WTC11 (cell line): ENCODE measurements around the gene AHRR. TPM values are rescaled to one million over a fixed set of nuclear protein-coding genes. Genes with fewer than 3 reads are reported as not detected.

Source experiments
- ATAC-seq: fragments of 200-7000 bp; cut with Tn5 transposase; 2 replicates; pipeline ENCODE4 v1.10.0; 2021; ENCODE audit warnings: mild to moderate bottlenecking, moderate library complexity
- CTCF ChIA-PET: fragments of 300-600 bp; sonication (Branson Sonifier 250); formaldehyde crosslinking; loops from one replicate; lab custom pipeline; 2021; ENCODE audit warnings: antibody characterized with exemption; lab: Charles Lee
- POLR2A ChIA-PET: fragments of 350-600 bp; sonication (Branson Sonifier 250); formaldehyde crosslinking; loops from one replicate; lab custom pipeline; 2021; ENCODE audit warnings: antibody characterized with exemption; lab: Charles Lee
- DNase-seq: peaks from one replicate; pipeline ENCODE4 v3.0.0; 2021; ENCODE audit warnings: low spot score
- H3K27ac Mint-ChIP-seq: 2 replicates; pipeline ENCODE4 v1.8.0; 2021; ENCODE audit warnings: mixed read lengths
- H3K27me3 Mint-ChIP-seq: 2 replicates; pipeline ENCODE4 v1.8.0; 2021; ENCODE audit warnings: low read depth, mild to moderate bottlenecking, moderate library complexity, mixed read lengths
- H3K36me3 Mint-ChIP-seq: 2 replicates; pipeline ENCODE4 v1.8.0; 2021; ENCODE audit warnings: mixed read lengths
- H3K4me1 Mint-ChIP-seq: 2 replicates; pipeline ENCODE4 v1.8.0; 2022; ENCODE audit warnings: mixed read lengths
- H3K4me3 Mint-ChIP-seq: 2 replicates; pipeline ENCODE4 v1.8.0; 2021; ENCODE audit warnings: mild to moderate bottlenecking, moderate library complexity, mixed read lengths
- H3K9me3 Mint-ChIP-seq: 2 replicates; pipeline ENCODE4 v1.8.0; 2021; ENCODE audit warnings: mixed read lengths
- ATF2 ChIP-seq: sonication (generic); formaldehyde crosslinking; IDR thresholded peaks from 2 replicates; pipeline ENCODE4 v1.8.1; 2022; ENCODE audit warnings: low read depth, missing genetic modification reagents, borderline replicate concordance
- ELF4 ChIP-seq: sonication (generic); formaldehyde crosslinking; IDR thresholded peaks from 2 replicates; pipeline ENCODE4 v1.8.1; 2022; ENCODE audit warnings: low read depth, mild to moderate bottlenecking, moderate library complexity, missing genetic modification reagents
- EMX1 ChIP-seq: fragments of 250-450 bp; sonication (Bioruptor Pico); IDR thresholded peaks from 2 replicates; pipeline ENCODE4 v1.8.0; 2021; ENCODE audit warnings: mild to moderate bottlenecking
- ESRRA ChIP-seq: sonication (generic); formaldehyde crosslinking; IDR thresholded peaks from 2 replicates; pipeline ENCODE4 v1.8.1; 2022; ENCODE audit warnings: mild to moderate bottlenecking, missing genetic modification reagents, borderline replicate concordance
- ETV6 ChIP-seq: sonication (generic); formaldehyde crosslinking; IDR thresholded peaks from 2 replicates; pipeline ENCODE4 v1.8.1; 2022; ENCODE audit warnings: mild to moderate bottlenecking, missing genetic modification reagents
- FOXJ3 ChIP-seq: sonication (generic); formaldehyde crosslinking; IDR thresholded peaks from 2 replicates; pipeline ENCODE4 v1.9.0; 2021; ENCODE audit warnings: missing genetic modification reagents, mild to moderate bottlenecking, borderline replicate concordance
- IRF2 ChIP-seq: sonication (generic); formaldehyde crosslinking; IDR thresholded peaks from 2 replicates; pipeline ENCODE4 v1.8.0; 2022; ENCODE audit warnings: low read depth, missing genetic modification reagents, borderline replicate concordance
- MAX ChIP-seq: sonication (generic); formaldehyde crosslinking; IDR thresholded peaks from 2 replicates; pipeline ENCODE4 v1.8.0; 2022; ENCODE audit warnings: mild to moderate bottlenecking, missing genetic modification reagents
- MXD4 ChIP-seq: fragments of 250-450 bp; sonication (Bioruptor Pico); IDR thresholded peaks from 2 replicates; pipeline ENCODE4 v1.8.0; 2021; ENCODE audit warnings: mild to moderate bottlenecking, moderate library complexity, borderline replicate concordance
- MYBL2 ChIP-seq: sonication (generic); formaldehyde crosslinking; IDR thresholded peaks from 2 replicates; pipeline ENCODE4 v1.8.1; 2023; ENCODE audit warnings: mild to moderate bottlenecking, moderate library complexity, missing genetic modification reagents
- NR1H2 ChIP-seq: sonication (generic); formaldehyde crosslinking; IDR thresholded peaks from 2 replicates; pipeline ENCODE4 v1.9.0; 2021; ENCODE audit warnings: mild to moderate bottlenecking, moderate library complexity, missing genetic modification reagents
- SMAD3 ChIP-seq: sonication (generic); formaldehyde crosslinking; IDR thresholded peaks from 2 replicates; pipeline ENCODE4 v1.8.0; 2022; ENCODE audit warnings: missing genetic modification reagents, mild to moderate bottlenecking, borderline replicate concordance
- ZBTB21 ChIP-seq: sonication (generic); formaldehyde crosslinking; IDR thresholded peaks from 2 replicates; pipeline ENCODE4 v1.8.1; 2023; ENCODE audit warnings: mild to moderate bottlenecking, missing genetic modification reagents, borderline replicate concordance
- ZNF121 ChIP-seq: sonication (generic); formaldehyde crosslinking; IDR thresholded peaks from 2 replicates; pipeline ENCODE4 v1.8.0; 2023; ENCODE audit warnings: missing genetic modification reagents
- ZNF317 ChIP-seq: sonication (generic); formaldehyde crosslinking; IDR thresholded peaks from 2 replicates; pipeline ENCODE4 v1.8.1; 2023; ENCODE audit warnings: low read depth, mild to moderate bottlenecking, moderate library complexity, missing genetic modification reagents, borderline replicate concordance
- total RNA-seq: library from RNA; stranded (reverse); gene quantifications from 3 replicates; pipeline ENCODE4 v1.2.3, GENCODE V29; 2021
- TF ChIP-seq, protein P1 (sequence below): fragments of 250-450 bp; sonication (Bioruptor Pico); IDR thresholded peaks from 2 replicates; pipeline ENCODE4 v2.1.2; 2022; ENCODE audit warnings: mild to moderate bottlenecking, moderate library complexity
- TF ChIP-seq, protein P2 (sequence below): sonication (generic); formaldehyde crosslinking; IDR thresholded peaks from 2 replicates; pipeline ENCODE4 v1.8.1; 2022; ENCODE audit warnings: mild to moderate bottlenecking, moderate library complexity, missing genetic modification reagents
- TF ChIP-seq, protein P3 (sequence below): sonication (generic); formaldehyde crosslinking; IDR thresholded peaks from 2 replicates; pipeline ENCODE4 v1.8.1; 2023; ENCODE audit warnings: mild to moderate bottlenecking, missing genetic modification reagents, moderate library complexity
- TF ChIP-seq, protein P4 (sequence below): sonication (generic); formaldehyde crosslinking; IDR thresholded peaks from 2 replicates; pipeline ENCODE4 v1.8.1; 2022; ENCODE audit warnings: mild to moderate bottlenecking, missing genetic modification reagents, moderate library complexity, borderline replicate concordance
- TF ChIP-seq, protein P5 (sequence below): sonication (generic); formaldehyde crosslinking; IDR thresholded peaks from 2 replicates; pipeline ENCODE4 v1.8.0; 2023; ENCODE audit warnings: mild to moderate bottlenecking, missing genetic modification reagents

AHRR gene
- total RNA-seq, 1 experiment from 2014 or later = 4.5 TPM

- CTCF ChIA-PET = interaction anchor here (1.0 to 8.8 kb wide), 24 partner anchors 9 to 242 kb away, joined by 3 to 73 read pairs (median 8); partner anchors contain the start of gene AHRR
- H3K4me3 Mint-ChIP-seq = no peak overlapping the region
- H3K36me3 Mint-ChIP-seq = peaks cover 3% of the 10 kb centered on the region; the same call in 1 of the 2 replicates
- DNase-seq (no peak), ATAC-seq (no peak)
- H3K27me3 Mint-ChIP-seq = no peaks in the 10 kb centered on the region
- peaks cover 4% of the 10 kb centered on the region; the same call in 1 of the 2 replicates for H3K4me1 Mint-ChIP-seq
- H3K27ac Mint-ChIP-seq = no peak overlapping the region
- TF ChIP-seq ELF4 (CRISPR knock-in tag) = no peak
- TF ChIP-seq, protein P1, sequence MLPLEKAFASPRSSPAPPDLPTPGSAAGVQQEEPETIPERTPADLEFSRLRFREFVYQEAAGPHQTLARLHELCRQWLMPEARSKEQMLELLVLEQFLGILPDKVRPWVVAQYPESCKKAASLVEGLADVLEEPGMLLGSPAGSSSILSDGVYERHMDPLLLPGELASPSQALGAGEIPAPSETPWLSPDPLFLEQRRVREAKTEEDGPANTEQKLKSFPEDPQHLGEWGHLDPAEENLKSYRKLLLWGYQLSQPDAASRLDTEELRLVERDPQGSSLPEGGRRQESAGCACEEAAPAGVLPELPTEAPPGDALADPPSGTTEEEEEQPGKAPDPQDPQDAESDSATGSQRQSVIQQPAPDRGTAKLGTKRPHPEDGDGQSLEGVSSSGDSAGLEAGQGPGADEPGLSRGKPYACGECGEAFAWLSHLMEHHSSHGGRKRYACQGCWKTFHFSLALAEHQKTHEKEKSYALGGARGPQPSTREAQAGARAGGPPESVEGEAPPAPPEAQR (CRISPR knock-in tag) = no peak
- TF ChIP-seq, protein P2, sequence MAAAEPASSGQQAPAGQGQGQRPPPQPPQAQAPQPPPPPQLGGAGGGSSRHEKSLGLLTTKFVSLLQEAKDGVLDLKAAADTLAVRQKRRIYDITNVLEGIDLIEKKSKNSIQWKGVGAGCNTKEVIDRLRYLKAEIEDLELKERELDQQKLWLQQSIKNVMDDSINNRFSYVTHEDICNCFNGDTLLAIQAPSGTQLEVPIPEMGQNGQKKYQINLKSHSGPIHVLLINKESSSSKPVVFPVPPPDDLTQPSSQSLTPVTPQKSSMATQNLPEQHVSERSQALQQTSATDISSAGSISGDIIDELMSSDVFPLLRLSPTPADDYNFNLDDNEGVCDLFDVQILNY (CRISPR knock-in tag) = no peak
- TF ChIP-seq MYBL2 (CRISPR knock-in tag) = no peak
- no peak for TF ChIP-seq ESRRA (CRISPR knock-in tag)
- TF ChIP-seq, protein P3, sequence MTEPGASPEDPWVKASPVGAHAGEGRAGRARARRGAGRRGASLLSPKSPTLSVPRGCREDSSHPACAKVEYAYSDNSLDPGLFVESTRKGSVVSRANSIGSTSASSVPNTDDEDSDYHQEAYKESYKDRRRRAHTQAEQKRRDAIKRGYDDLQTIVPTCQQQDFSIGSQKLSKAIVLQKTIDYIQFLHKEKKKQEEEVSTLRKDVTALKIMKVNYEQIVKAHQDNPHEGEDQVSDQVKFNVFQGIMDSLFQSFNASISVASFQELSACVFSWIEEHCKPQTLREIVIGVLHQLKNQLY = no peak
- no peak for TF ChIP-seq SMAD3 (CRISPR knock-in tag)
- no peak for TF ChIP-seq ZNF317 (CRISPR knock-in tag)
- no peak for TF ChIP-seq MXD4 (CRISPR knock-in tag)
- TF ChIP-seq, protein P4, sequence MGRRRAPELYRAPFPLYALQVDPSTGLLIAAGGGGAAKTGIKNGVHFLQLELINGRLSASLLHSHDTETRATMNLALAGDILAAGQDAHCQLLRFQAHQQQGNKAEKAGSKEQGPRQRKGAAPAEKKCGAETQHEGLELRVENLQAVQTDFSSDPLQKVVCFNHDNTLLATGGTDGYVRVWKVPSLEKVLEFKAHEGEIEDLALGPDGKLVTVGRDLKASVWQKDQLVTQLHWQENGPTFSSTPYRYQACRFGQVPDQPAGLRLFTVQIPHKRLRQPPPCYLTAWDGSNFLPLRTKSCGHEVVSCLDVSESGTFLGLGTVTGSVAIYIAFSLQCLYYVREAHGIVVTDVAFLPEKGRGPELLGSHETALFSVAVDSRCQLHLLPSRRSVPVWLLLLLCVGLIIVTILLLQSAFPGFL (CRISPR knock-in tag) = no peak
- no peak for TF ChIP-seq NR1H2
- H3K9me3 Mint-ChIP-seq = peaks cover 18% of the 10 kb centered on the region
- POLR2A ChIA-PET = interaction anchor here (0.6 to 0.8 kb wide), 2 partner anchors 114 to 172 kb away, joined by 3 read pairs; no protein-coding TSS in a partner anchor
Observed at GRCh38 chr5:430214-430925, 108.9 kb downstream of the AHRR start.

- Mint-ChIP-seq H3K27me3 (no peaks in the 10 kb centered on the region), H3K4me1 (peaks cover 4% of the 10 kb centered on the region; the same call in 1 of the 2 replicates), H3K27ac (peak overlapping the region; percentile 60; the same call in 1 of the 2 replicates), H3K36me3 (peaks cover 3% of the 10 kb centered on the region; the same call in 1 of the 2 replicates), H3K4me3 (no peak overlapping the region), H3K9me3 (peaks cover 15% of the 10 kb centered on the region)
- POLR2A ChIA-PET = interaction anchor here (0.6 to 0.8 kb wide), 3 partner anchors 17 to 172 kb away, joined by 3 read pairs; no protein-coding TSS in a partner anchor
- peak; percentile 97 for ATAC-seq
- CTCF ChIA-PET = interaction anchor here (0.5 to 8.8 kb wide), 46 partner anchors 8 to 883 kb away, joined by 3 to 73 read pairs (median 5); partner anchors contain the start of genes AHRR and EXOC3
- DNase-seq = peak; percentile 90
- TF ChIP-seq, protein P5, sequence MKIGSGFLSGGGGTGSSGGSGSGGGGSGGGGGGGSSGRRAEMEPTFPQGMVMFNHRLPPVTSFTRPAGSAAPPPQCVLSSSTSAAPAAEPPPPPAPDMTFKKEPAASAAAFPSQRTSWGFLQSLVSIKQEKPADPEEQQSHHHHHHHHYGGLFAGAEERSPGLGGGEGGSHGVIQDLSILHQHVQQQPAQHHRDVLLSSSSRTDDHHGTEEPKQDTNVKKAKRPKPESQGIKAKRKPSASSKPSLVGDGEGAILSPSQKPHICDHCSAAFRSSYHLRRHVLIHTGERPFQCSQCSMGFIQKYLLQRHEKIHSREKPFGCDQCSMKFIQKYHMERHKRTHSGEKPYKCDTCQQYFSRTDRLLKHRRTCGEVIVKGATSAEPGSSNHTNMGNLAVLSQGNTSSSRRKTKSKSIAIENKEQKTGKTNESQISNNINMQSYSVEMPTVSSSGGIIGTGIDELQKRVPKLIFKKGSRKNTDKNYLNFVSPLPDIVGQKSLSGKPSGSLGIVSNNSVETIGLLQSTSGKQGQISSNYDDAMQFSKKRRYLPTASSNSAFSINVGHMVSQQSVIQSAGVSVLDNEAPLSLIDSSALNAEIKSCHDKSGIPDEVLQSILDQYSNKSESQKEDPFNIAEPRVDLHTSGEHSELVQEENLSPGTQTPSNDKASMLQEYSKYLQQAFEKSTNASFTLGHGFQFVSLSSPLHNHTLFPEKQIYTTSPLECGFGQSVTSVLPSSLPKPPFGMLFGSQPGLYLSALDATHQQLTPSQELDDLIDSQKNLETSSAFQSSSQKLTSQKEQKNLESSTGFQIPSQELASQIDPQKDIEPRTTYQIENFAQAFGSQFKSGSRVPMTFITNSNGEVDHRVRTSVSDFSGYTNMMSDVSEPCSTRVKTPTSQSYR (CRISPR knock-in tag) = no peak
- TF ChIP-seq ZNF121 (CRISPR knock-in tag) (peak; percentile 99), ATF2 (CRISPR knock-in tag) (no peak), MAX (CRISPR knock-in tag) (peak; percentile 73), ZBTB21 (CRISPR knock-in tag) (0 out of 2 replicates have a peak, but pooled peaks have one; percentile 43), EMX1 (CRISPR knock-in tag) (0 out of 2 replicates have a peak, but pooled peaks have one; percentile 23), IRF2 (CRISPR knock-in tag) (no peak), FOXJ3 (CRISPR knock-in tag) (no peak), ETV6 (CRISPR knock-in tag) (0 out of 2 replicates have a peak, but pooled peaks have one; percentile 44)
Observed at GRCh38 chr5:431001-431710, 109.6 kb downstream of the AHRR start.
